Spleen (tissue), 7 donors: Measurements from ENCODE around the gene OLIG2.

Experiments
- POLR2A ChIP-seq, 3 donors: fragments of 450-650 bp; IDR thresholded peaks; one replicate each; pipeline ENCODE4 v1.5.1; 2017; ENCODE audit warnings: antibody characterized with exemption in 3 of 3, mild to moderate bottlenecking in 1 of 3
- POLR2AphosphoS5 ChIP-seq, 3 donors: sonication (generic); formaldehyde crosslinking; IDR thresholded peaks; one replicate each; pipeline ENCODE4 v1.5.1; 2017; ENCODE audit warnings: antibody characterized with exemption in 3 of 3
- TF ChIP-seq, protein P1 (sequence below), 11 experiments: fragments of 200-600 bp in 7 of 11; fragments of 450-650 bp in 4 of 11; sonication (generic) in 4 of 11; IDR thresholded peaks in 8 of 11; conservative IDR thresholded peaks in 3 of 11; 1 replicate in 7 of 11; 2 replicates in 4 of 11; pipeline versions ENCODE4 v1.4.0 to v1.8.0; 2016 to 2021; ENCODE audit warnings: antibody characterized with exemption in 11 of 11, inconsistent platforms in 4 of 11, mild to moderate bottlenecking in 1 of 11
- donor health status: DM: no; HTN: no; CAD: no; lungs with moderate emphysema.
- donor health status: DM: no; HTN: no; CAD: no.
- donor health status: DM: no; HTN: no; CAD: no.

DNA sequence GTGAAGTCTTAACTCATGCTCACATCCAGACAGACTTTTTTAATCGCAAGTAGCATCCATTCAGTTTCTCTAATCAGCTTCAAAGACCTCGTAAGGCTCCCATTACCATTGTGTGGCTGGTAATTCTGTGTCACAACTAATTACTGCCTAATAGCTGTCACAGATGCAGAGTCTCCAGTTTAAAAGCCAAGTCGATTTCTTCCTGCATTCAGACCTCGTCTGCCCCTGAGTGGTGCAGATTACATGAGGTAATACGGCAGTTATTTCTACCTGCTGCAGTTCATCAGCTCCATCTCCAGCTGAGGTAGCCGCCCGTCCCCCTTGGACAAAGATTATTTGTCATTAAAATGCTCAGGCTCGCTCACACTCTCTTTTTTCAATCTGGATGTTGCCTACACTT is 34.4 kb upstream of the OLIG2 start:
- no peak for TF ChIP-seq POLR2A (IDR thresholded peaks at IDR 0.05)
- no peak for TF ChIP-seq POLR2AphosphoS5 (IDR thresholded peaks at IDR 0.05)
- TF ChIP-seq, protein P1, sequence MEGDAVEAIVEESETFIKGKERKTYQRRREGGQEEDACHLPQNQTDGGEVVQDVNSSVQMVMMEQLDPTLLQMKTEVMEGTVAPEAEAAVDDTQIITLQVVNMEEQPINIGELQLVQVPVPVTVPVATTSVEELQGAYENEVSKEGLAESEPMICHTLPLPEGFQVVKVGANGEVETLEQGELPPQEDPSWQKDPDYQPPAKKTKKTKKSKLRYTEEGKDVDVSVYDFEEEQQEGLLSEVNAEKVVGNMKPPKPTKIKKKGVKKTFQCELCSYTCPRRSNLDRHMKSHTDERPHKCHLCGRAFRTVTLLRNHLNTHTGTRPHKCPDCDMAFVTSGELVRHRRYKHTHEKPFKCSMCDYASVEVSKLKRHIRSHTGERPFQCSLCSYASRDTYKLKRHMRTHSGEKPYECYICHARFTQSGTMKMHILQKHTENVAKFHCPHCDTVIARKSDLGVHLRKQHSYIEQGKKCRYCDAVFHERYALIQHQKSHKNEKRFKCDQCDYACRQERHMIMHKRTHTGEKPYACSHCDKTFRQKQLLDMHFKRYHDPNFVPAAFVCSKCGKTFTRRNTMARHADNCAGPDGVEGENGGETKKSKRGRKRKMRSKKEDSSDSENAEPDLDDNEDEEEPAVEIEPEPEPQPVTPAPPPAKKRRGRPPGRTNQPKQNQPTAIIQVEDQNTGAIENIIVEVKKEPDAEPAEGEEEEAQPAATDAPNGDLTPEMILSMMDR (IDR thresholded peaks at IDR 0.05 in 8 of 11, conservative IDR thresholded peaks at IDR 0.05 in 3 of 11), result no peak
